Hepatocyte (in vitro differentiated cells): ENCODE results near the gene ETHE1.

ENCODE experiments used
- EZH2phosphoT487 ChIP-seq: fragments of 200-600 bp; sonication (generic); IDR thresholded peaks from one replicate; pipeline ENCODE4 v1.6.1; 2018; ENCODE audit warnings: antibody characterized with exemption, mild to moderate bottlenecking, low read depth, moderate library complexity; ENCODE audit not compliant: unreplicated experiment, severe bottlenecking
- TF ChIP-seq, protein P1 (sequence below): fragments of 200-600 bp; sonication (generic); IDR thresholded peaks from 2 replicates; pipeline ENCODE4 v1.5.1; 2016; ENCODE audit warnings: antibody characterized with exemption, mild to moderate bottlenecking; ENCODE audit not compliant: poor library complexity

DNA sequence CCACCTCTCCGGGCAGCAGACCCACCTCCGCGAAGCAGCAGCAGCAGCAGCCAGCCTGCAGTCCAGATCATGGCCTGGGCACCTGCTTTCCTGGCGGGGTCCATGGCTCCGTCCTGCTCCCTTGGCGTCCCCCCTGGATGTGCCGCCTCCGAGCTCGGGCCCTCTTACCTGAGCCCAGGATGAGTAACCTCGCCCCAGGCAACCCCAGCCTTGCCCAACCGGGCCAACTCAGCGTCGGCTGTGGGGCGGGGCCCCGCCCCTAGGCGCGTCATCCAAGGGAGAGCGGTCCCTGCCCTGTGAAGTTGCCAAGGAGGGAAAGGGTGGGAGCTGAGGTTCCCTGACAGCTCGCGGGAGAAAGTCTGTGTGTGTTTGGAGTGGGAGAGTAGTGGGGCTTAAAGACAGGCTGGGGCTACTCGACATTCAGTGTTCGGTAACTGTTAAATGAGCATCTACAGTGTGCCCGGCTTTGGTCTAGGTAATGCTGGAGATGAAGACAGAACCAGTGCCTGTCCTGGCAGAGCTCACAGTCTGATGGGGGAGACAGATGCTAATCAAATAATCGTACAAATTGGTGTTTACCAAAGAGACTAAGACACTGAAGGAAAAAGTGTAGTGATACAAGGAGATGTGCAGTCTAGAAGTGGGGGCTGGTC is 61.4 kb downstream of the ETHE1 start, which contains the start of gene LYPD3:
- TF ChIP-seq, protein P1, sequence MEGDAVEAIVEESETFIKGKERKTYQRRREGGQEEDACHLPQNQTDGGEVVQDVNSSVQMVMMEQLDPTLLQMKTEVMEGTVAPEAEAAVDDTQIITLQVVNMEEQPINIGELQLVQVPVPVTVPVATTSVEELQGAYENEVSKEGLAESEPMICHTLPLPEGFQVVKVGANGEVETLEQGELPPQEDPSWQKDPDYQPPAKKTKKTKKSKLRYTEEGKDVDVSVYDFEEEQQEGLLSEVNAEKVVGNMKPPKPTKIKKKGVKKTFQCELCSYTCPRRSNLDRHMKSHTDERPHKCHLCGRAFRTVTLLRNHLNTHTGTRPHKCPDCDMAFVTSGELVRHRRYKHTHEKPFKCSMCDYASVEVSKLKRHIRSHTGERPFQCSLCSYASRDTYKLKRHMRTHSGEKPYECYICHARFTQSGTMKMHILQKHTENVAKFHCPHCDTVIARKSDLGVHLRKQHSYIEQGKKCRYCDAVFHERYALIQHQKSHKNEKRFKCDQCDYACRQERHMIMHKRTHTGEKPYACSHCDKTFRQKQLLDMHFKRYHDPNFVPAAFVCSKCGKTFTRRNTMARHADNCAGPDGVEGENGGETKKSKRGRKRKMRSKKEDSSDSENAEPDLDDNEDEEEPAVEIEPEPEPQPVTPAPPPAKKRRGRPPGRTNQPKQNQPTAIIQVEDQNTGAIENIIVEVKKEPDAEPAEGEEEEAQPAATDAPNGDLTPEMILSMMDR: no peak
- TF ChIP-seq EZH2phosphoT487: no peak
